Gastroesophageal sphincter (tissue), 4 donors: ENCODE results near the gene MPPED1. TPM values are rescaled to one million over a fixed set of nuclear protein-coding genes. Genes with fewer than 3 reads are reported as not detected.

Experiments
- ATAC-seq: fragments of 150-250 bp; one replicate; pipeline ENCODE4 v1.9.1; 2016; ENCODE audit warnings: mild to moderate bottlenecking, moderate library complexity
- H3K27ac ChIP-seq, 4 donors: fragments of 200-600 bp; sonication (generic) in 3 of 4; 1 replicate in 3 of 4; 2 replicates in 1 of 4; pipeline ENCODE4 v1.5.1; 2016 to 2019
- H3K27me3 ChIP-seq: fragments of 200-600 bp; sonication (generic); one replicate; pipeline ENCODE4 v1.5.1; 2019
- H3K36me3 ChIP-seq, 2 donors: fragments of 200-600 bp; sonication (generic); one replicate each; pipeline ENCODE4 v1.5.1; 2019; ENCODE audit warnings: control low read depth in 1 of 2
- H3K4me1 ChIP-seq, 3 donors: fragments of 200-600 bp; sonication (generic); 1 replicate in 2 of 3; 2 replicates in 1 of 3; pipeline ENCODE4 v1.5.1; 2016 to 2019; ENCODE audit warnings: control low read depth in 2 of 3
- H3K4me3 ChIP-seq, 2 donors: fragments of 200-600 bp; sonication (generic); one replicate each; pipeline ENCODE4 v1.5.1; 2019; ENCODE audit warnings: mild to moderate bottlenecking in 1 of 2, moderate library complexity in 1 of 2
- H3K9me3 ChIP-seq, 3 donors: fragments of 200-600 bp; sonication (generic); one replicate each; pipeline ENCODE4 v1.5.1; 2017 to 2019; ENCODE audit warnings: control low read depth in 2 of 3
- CTCF ChIP-seq, 4 experiments: fragments of 200-600 bp in 2 of 4; fragments of 450-650 bp in 2 of 4; sonication (generic) in 1 of 4; IDR thresholded peaks; one replicate each; pipeline ENCODE4 v1.5.1; 2017 to 2019; ENCODE audit warnings: antibody characterized with exemption in 4 of 4, mild to moderate bottlenecking in 2 of 4, moderate library complexity in 2 of 4
- EP300 ChIP-seq: sonication (generic); formaldehyde crosslinking; IDR thresholded peaks from one replicate; pipeline ENCODE4 v1.6.1; 2017; ENCODE audit warnings: antibody characterized with exemption, mild to moderate bottlenecking
- POLR2A ChIP-seq, 2 donors: fragments of 450-650 bp; IDR thresholded peaks; one replicate each; pipeline ENCODE4 v1.6.1; 2017; ENCODE audit warnings: antibody characterized with exemption in 2 of 2, mild to moderate bottlenecking in 2 of 2, moderate library complexity in 1 of 2
- POLR2AphosphoS5 ChIP-seq: sonication (generic); formaldehyde crosslinking; IDR thresholded peaks from one replicate; pipeline ENCODE4 v1.6.1; 2017; ENCODE audit warnings: antibody characterized with exemption
- WGBS, 2 donors: methylation state at CpG; one replicate each; pipeline ENCODE4 v1.1.5; 2018; ENCODE audit warnings: low coverage in 1 of 2; 5-methylcytosine and 5-hydroxymethylcytosine counted together
- total RNA-seq, 4 donors: library from RNA; depleted of rRNA; stranded (reverse); fragments of >200 nt; gene quantifications; one replicate each; pipeline ENCODE4 v1.1.0, GENCODE V29; 2016

Gene MPPED1
- total RNA-seq, 4 donors from 2014 or later = 0.13 TPM; not detected in 3

GRCh38 chr22:43421046-43421665 lies 9.3 kb downstream of the MPPED1 start:
- WGBS, 2 donors = 71 to 84% methylated on average over 7 to 9 of the region's 36 CpGs
- TF ChIP-seq POLR2AphosphoS5 = no peak
- TF ChIP-seq CTCF (IDR thresholded peaks at IDR 0.05) = no peak
- TF ChIP-seq EP300 = no peak
- TF ChIP-seq POLR2A (IDR thresholded peaks at IDR 0.05) = no peak
- no peak for ATAC-seq
- Histone ChIP-seq H3K4me1 (peaks cover 0 to 4% (median 0%) of the 10 kb centered on the region in 3 donors), H3K27me3 (peaks cover 97% of the 10 kb centered on the region), H3K36me3 (no peaks in the 10 kb centered on the region), H3K4me3 (no peak overlapping the region), H3K27ac (no peak overlapping the region), H3K9me3 (no peaks in the 10 kb centered on the region)

GRCh38 chr22:43421914-43422615 lies 10.3 kb downstream of the MPPED1 start:
- Histone ChIP-seq H3K9me3 (no peaks in the 10 kb centered on the region), H3K27me3 (peaks cover 96% of the 10 kb centered on the region), H3K27ac (no peak overlapping the region), H3K4me3 (no peak overlapping the region), H3K36me3 (no peaks in the 10 kb centered on the region), H3K4me1 (peaks cover 0 to 4% (median 0%) of the 10 kb centered on the region in 3 donors)
- WGBS, 2 donors = 100% methylated on average over 3 of the region's 13 CpGs; no CpG with 5 or more reads in 1 of the 2 donors
- TF ChIP-seq EP300 = no peak
- no peak for TF ChIP-seq POLR2A (IDR thresholded peaks at IDR 0.05)
- TF ChIP-seq CTCF (IDR thresholded peaks at IDR 0.05) = no peak
- TF ChIP-seq POLR2AphosphoS5 = no peak
- no peak for ATAC-seq

- TF ChIP-seq CTCF (IDR thresholded peaks at IDR 0.05) (no peak), POLR2AphosphoS5 (no peak), POLR2A (IDR thresholded peaks at IDR 0.05) (no peak), EP300 (no peak)
- Histone ChIP-seq H3K9me3 (no peaks in the 10 kb centered on the region), H3K4me3 (no peak overlapping the region), H3K36me3 (no peaks in the 10 kb centered on the region), H3K27ac (no peak overlapping the region), H3K4me1 (peaks cover 0 to 4% (median 0%) of the 10 kb centered on the region in 3 donors), H3K27me3 (peaks cover 98% of the 10 kb centered on the region)
- 60 to 63% methylated on average over 1 to 3 of the region's 11 CpGs for WGBS, 2 donors
- ATAC-seq = no peak
These were observed 11.2 kb downstream of the MPPED1 start for GRCh38 chr22:43423046-43423445.

- Histone ChIP-seq H3K9me3 (no peaks in the 10 kb centered on the region), H3K27ac (no peak overlapping the region), H3K4me3 (no peak overlapping the region), H3K36me3 (no peaks in the 10 kb centered on the region), H3K4me1 (peaks cover 0 to 4% (median 0%) of the 10 kb centered on the region in 3 donors), H3K27me3 (peaks cover 98% of the 10 kb centered on the region)
- TF ChIP-seq POLR2AphosphoS5 (no peak), EP300 (no peak), CTCF (IDR thresholded peaks at IDR 0.05) (no peak), POLR2A (IDR thresholded peaks at IDR 0.05) (no peak)
- no peak for ATAC-seq
- 61 to 78% methylated on average over 4 to 7 of the region's 7 CpGs for WGBS, 2 donors
These were observed 12.4 kb downstream of the MPPED1 start for GRCh38 chr22:43424201-43424600.
